Measurements from ENCODE around the gene TMEM63A.

GRCh38 chr1:225840713-225841112 lies 41.5 kb downstream of the TMEM63A start:
- TF ChIP-seq POLR2AphosphoS5 (IDR thresholded peaks at IDR 0.05) (no peak), CTCF (IDR thresholded peaks at IDR 0.05) (no peak), POLR2A (IDR thresholded peaks at IDR 0.05) (no peak)
